GM19035 (cell line): Measurements from ENCODE around the gene GPATCH2.

Source experiments
- ATAC-seq: cut with Tn5 transposase; IDR thresholded peaks from one replicate; pipeline ENCODE4 v1.9.1; 2021; ENCODE audit not compliant: unreplicated experiment

GPATCH2 gene

GRCh38 chr1:217379336-217379735 lies 251.6 kb downstream of the GPATCH2 start:
- no peak for ATAC-seq
